ENCODE measurements around the gene FAM13C. TPM values are rescaled to one million over a fixed set of nuclear protein-coding genes. Genes with fewer than 3 reads are reported as not detected.

Gene FAM13C
- total RNA-seq, 2 donors from 2014 or later, result 56.7 to 66.7 TPM

GRCh38 chr10:59312247-59312646 is 50.1 kb downstream of the FAM13C start:
- H3K9me3 ChIP-seq, result no peaks in the 10 kb centered on the region
- H3K36me3 ChIP-seq, result no peaks in the 10 kb centered on the region
- WGBS, result 96% methylated on average over 2 of the region's 2 CpGs
- DNase-seq (ENCODE audit: low spot score), result no peak
- H3K4me3 ChIP-seq, result no peak overlapping the region
- intact Hi-C loops (cut with DNase I), result no loop called here
- peaks cover 8% of the 10 kb centered on the region for H3K4me1 ChIP-seq (replicated peaks)
- TF ChIP-seq POLR2A (IDR thresholded peaks at IDR 0.05) (no peak), POLR2AphosphoS5 (IDR thresholded peaks at IDR 0.05) (no peak)
- TF ChIP-seq, protein P1, sequence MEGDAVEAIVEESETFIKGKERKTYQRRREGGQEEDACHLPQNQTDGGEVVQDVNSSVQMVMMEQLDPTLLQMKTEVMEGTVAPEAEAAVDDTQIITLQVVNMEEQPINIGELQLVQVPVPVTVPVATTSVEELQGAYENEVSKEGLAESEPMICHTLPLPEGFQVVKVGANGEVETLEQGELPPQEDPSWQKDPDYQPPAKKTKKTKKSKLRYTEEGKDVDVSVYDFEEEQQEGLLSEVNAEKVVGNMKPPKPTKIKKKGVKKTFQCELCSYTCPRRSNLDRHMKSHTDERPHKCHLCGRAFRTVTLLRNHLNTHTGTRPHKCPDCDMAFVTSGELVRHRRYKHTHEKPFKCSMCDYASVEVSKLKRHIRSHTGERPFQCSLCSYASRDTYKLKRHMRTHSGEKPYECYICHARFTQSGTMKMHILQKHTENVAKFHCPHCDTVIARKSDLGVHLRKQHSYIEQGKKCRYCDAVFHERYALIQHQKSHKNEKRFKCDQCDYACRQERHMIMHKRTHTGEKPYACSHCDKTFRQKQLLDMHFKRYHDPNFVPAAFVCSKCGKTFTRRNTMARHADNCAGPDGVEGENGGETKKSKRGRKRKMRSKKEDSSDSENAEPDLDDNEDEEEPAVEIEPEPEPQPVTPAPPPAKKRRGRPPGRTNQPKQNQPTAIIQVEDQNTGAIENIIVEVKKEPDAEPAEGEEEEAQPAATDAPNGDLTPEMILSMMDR (IDR thresholded peaks at IDR 0.05), result no peak
- no peaks in the 10 kb centered on the region for H3K27me3 ChIP-seq (replicated peaks; ENCODE audit: insufficient read depth)
- H3K27ac ChIP-seq, result no peak overlapping the region

DNA sequence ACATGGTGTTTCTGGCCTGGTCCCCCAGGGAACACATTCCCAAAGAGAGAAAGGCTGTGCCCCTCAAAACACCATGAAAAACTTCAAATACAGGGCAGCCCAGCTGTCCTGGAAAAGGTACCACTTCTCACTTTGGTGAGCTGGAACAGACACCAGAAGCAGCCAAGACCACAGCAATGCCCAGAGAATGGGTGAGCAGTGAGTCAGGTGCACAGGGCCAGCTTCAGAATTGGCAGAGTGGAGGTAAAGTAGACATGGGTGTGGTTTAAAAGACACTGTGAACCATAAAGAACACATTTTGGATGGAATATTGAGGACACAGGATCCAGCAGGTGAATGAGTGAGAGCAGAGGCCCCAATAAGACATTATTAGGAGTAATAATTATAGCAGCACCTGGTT is 51.3 kb downstream of the FAM13C start:
- Histone ChIP-seq H3K4me3 (no peak overlapping the region), H3K36me3 (no peaks in the 10 kb centered on the region), H3K4me1 (replicated peaks) (peaks cover 8% of the 10 kb centered on the region), H3K9me3 (no peaks in the 10 kb centered on the region), H3K27me3 (replicated peaks; ENCODE audit: insufficient read depth) (no peaks in the 10 kb centered on the region), H3K27ac (peak overlapping the region; percentile 10 to 73)
- no peak for DNase-seq (ENCODE audit: low spot score)
- intact Hi-C loops (cut with DNase I), result no loop called here
- no peak for TF ChIP-seq POLR2A (IDR thresholded peaks at IDR 0.05)
- TF ChIP-seq, protein P1 (IDR thresholded peaks at IDR 0.05), result no peak
- TF ChIP-seq POLR2AphosphoS5 (IDR thresholded peaks at IDR 0.05), result no peak

- Histone ChIP-seq H3K36me3 (no peaks in the 10 kb centered on the region), H3K9me3 (no peaks in the 10 kb centered on the region), H3K27ac (peak overlapping the region; percentile 10 to 73), H3K4me1 (replicated peaks) (peaks cover 7% of the 10 kb centered on the region), H3K27me3 (replicated peaks; ENCODE audit: insufficient read depth) (no peaks in the 10 kb centered on the region), H3K4me3 (no peak overlapping the region)
- TF ChIP-seq POLR2AphosphoS5 (IDR thresholded peaks at IDR 0.05), result no peak
- no peak for DNase-seq (ENCODE audit: low spot score)
- intact Hi-C loops (cut with DNase I), result no loop called here
- 80% methylated on average over 3 of the region's 3 CpGs for WGBS
These were observed 51.9 kb downstream of the FAM13C start for GRCh38 chr10:59310324-59310914.

DNA sequence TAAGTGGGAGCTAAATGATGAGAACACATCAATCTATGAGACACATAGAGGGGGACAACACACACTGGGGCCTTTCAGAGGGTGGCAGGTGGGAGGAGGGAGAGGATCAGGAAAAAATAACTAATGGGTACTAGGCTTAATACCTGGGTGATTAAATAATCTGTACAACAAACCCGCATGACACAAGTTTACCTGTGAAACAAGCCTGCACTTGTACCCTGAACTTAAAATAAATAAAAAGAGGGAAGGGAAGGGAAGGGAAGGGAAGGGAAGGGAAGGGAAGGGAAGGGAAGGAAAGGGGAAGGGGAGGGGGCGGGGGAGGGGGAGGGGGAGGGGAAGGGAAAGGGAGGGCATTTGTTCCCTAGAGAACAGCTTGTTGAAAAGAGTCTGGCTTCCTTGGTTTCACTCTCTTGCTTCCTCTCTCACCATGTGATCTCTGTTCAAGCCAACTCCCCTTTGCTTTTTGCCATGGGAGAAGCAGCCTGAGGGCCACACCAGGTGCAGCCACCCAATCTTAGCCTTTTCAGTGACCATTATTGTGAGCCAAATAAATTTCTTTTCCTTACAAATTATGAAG is 57.7 kb downstream of the FAM13C start:
- no peaks in the 10 kb centered on the region for H3K36me3 ChIP-seq
- H3K27ac ChIP-seq, result peak overlapping the region in 1 of 2 donors; percentile 73
- TF ChIP-seq, protein P1 (IDR thresholded peaks at IDR 0.05), result no peak
- no peak for TF ChIP-seq POLR2A (IDR thresholded peaks at IDR 0.05)
- H3K9me3 ChIP-seq, result no peaks in the 10 kb centered on the region
- H3K4me1 ChIP-seq (replicated peaks), result no peaks in the 10 kb centered on the region
- DNase-seq (ENCODE audit: low spot score), result no peak
- H3K27me3 ChIP-seq (replicated peaks; ENCODE audit: insufficient read depth), result no peaks in the 10 kb centered on the region
- no peak overlapping the region for H3K4me3 ChIP-seq
- 82% methylated on average over 2 of the region's 2 CpGs for WGBS
- intact Hi-C loops (cut with DNase I), result no loop called here

DNA sequence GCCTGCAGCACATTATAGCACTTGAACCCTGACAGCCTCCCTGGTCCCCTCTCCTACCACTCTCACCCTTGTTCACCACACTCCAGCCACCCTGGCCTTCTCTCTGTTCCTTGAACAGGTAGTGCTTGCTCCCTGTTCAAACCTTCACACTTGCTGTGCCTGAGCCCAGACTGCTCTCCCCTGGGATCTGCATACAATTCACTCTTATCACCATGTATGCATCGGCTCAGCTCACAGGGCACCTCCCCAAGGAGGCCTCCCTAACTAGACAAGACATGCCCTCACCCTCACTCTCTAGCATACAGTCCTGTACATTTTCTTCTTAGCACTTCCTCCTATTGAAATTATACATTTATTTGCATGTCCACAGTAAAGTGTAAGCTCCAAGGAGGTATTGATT is 59.3 kb downstream of the FAM13C start:
- Histone ChIP-seq H3K27ac (peak overlapping the region in 1 of 2 donors; percentile 73), H3K4me1 (replicated peaks) (no peaks in the 10 kb centered on the region)
- TF ChIP-seq POLR2A (IDR thresholded peaks at IDR 0.05) (no peak), POLR2AphosphoS5 (IDR thresholded peaks at IDR 0.05) (no peak)
- TF ChIP-seq, protein P1 (IDR thresholded peaks at IDR 0.05), result no peak

More for the DNA sequence above, 59.3 kb downstream of the FAM13C start:
- 12% methylated on average over 1 of the region's 1 CpG for WGBS
- no peaks in the 10 kb centered on the region for H3K9me3 ChIP-seq
- intact Hi-C loops (cut with DNase I), result no loop called here
- no peak overlapping the region for H3K4me3 ChIP-seq
- H3K27me3 ChIP-seq (replicated peaks; ENCODE audit: insufficient read depth), result no peaks in the 10 kb centered on the region
- DNase-seq (ENCODE audit: low spot score), result no peak
- H3K36me3 ChIP-seq, result no peaks in the 10 kb centered on the region

Data from prostate gland (tissue), 2 donors.